GM06990 (cell line): ENCODE data around the gene TRNT1.

Experiments
- DNase-seq: peaks from one replicate; pipeline ENCODE4 v3.0.0-alpha.2; 2011; ENCODE audit not compliant: insufficient read length; ENCODE audit errors: extremely low read depth
- H3K27me3 ChIP-seq: replicated peaks from 2 replicates; pipeline ENCODE4 v1.6.0; 2011; ENCODE audit warnings: low read length; ENCODE audit not compliant: control insufficient read depth, insufficient read depth
- H3K36me3 ChIP-seq: 2 replicates; pipeline ENCODE4 v1.5.1; 2011; ENCODE audit warnings: low read length; ENCODE audit not compliant: control insufficient read depth, insufficient read depth
- H3K4me3 ChIP-seq: replicated peaks from 2 replicates; pipeline ENCODE4 v1.5.1; 2011; ENCODE audit warnings: low read depth, mild to moderate bottlenecking, control low read depth, low read length
- CTCF ChIP-seq: IDR thresholded peaks from 2 replicates; pipeline ENCODE4 v1.5.1; 2011; ENCODE audit warnings: low read length, control low read depth, mild to moderate bottlenecking, inconsistent platforms; ENCODE audit not compliant: insufficient read depth, poor library complexity, severe bottlenecking

TRNT1 gene

GRCh38 chr3:3101660-3102458 is 24.9 kb upstream of the TRNT1 start:
- no peak for TF ChIP-seq CTCF
- DNase-seq, result no peak
- H3K36me3 ChIP-seq, result no peaks in the 10 kb centered on the region
- no peaks in the 10 kb centered on the region for H3K27me3 ChIP-seq
- no peak overlapping the region for H3K4me3 ChIP-seq

- H3K36me3 ChIP-seq, result no peaks in the 10 kb centered on the region
- H3K27me3 ChIP-seq, result no peaks in the 10 kb centered on the region
- DNase-seq, result no peak
- TF ChIP-seq CTCF, result no peak
- H3K4me3 ChIP-seq, result no peak overlapping the region
Observed at GRCh38 chr3:3102751-3103150, 24.0 kb upstream of the TRNT1 start.

- TF ChIP-seq CTCF, result no peak
- H3K4me3 ChIP-seq, result no peak overlapping the region
- H3K36me3 ChIP-seq, result no peaks in the 10 kb centered on the region
- H3K27me3 ChIP-seq, result no peaks in the 10 kb centered on the region
- no peak for DNase-seq
Observed at GRCh38 chr3:3105246-3105645, 21.5 kb upstream of the TRNT1 start.

- no peaks in the 10 kb centered on the region for H3K36me3 ChIP-seq
- no peak for TF ChIP-seq CTCF
- no peak overlapping the region for H3K4me3 ChIP-seq
- no peak for DNase-seq
- H3K27me3 ChIP-seq, result no peaks in the 10 kb centered on the region
Observed at GRCh38 chr3:3105815-3106214, 20.9 kb upstream of the TRNT1 start.

GRCh38 chr3:3107181-3107580 is 19.6 kb upstream of the TRNT1 start:
- TF ChIP-seq CTCF, result no peak
- H3K27me3 ChIP-seq, result no peaks in the 10 kb centered on the region
- H3K4me3 ChIP-seq, result no peak overlapping the region
- H3K36me3 ChIP-seq, result no peaks in the 10 kb centered on the region
- DNase-seq, result no peak

GRCh38 chr3:3107858-3108257 is 18.9 kb upstream of the TRNT1 start:
- no peak for DNase-seq
- no peaks in the 10 kb centered on the region for H3K27me3 ChIP-seq
- H3K4me3 ChIP-seq, result no peak overlapping the region
- TF ChIP-seq CTCF, result no peak
- H3K36me3 ChIP-seq, result no peaks in the 10 kb centered on the region
